Esophagus squamous epithelium (tissue), 4 donors: ENCODE measurements around the gene PRKN.

Experiments
- POLR2A ChIP-seq, 4 donors: fragments of 450-650 bp; IDR thresholded peaks; one replicate each; pipeline ENCODE4 v1.6.1; 2017; ENCODE audit warnings: antibody characterized with exemption in 4 of 4, mild to moderate bottlenecking in 4 of 4, moderate library complexity in 3 of 4
- TF ChIP-seq, protein P1 (sequence below), 6 experiments: fragments of 450-650 bp in 4 of 6; fragments of 200-600 bp in 2 of 6; sonication (generic) in 2 of 6; IDR thresholded peaks; one replicate each; pipeline ENCODE4 v1.5.1; 2016 to 2019; ENCODE audit warnings: antibody characterized with exemption in 6 of 6, mild to moderate bottlenecking in 4 of 6, moderate library complexity in 4 of 6

DNA sequence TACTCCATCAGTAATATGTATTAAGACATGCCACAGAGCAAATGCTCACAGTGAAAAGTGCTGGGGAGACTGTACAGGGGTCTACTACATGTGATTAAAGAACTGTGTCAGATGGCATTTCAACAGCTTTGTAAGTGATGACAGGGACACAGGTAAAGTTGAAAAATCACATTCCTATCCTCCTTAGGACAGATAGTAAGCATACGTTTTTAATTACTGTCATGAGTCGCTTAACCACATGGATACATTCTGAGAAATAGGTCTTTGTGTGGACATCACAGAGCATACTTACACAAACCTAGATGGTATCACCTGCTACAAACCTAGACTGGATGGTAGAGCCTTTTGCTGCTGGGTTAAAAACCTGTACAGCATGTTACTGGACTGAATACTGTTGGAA is 807.9 kb downstream of the PRKN start:
- TF ChIP-seq, protein P1, sequence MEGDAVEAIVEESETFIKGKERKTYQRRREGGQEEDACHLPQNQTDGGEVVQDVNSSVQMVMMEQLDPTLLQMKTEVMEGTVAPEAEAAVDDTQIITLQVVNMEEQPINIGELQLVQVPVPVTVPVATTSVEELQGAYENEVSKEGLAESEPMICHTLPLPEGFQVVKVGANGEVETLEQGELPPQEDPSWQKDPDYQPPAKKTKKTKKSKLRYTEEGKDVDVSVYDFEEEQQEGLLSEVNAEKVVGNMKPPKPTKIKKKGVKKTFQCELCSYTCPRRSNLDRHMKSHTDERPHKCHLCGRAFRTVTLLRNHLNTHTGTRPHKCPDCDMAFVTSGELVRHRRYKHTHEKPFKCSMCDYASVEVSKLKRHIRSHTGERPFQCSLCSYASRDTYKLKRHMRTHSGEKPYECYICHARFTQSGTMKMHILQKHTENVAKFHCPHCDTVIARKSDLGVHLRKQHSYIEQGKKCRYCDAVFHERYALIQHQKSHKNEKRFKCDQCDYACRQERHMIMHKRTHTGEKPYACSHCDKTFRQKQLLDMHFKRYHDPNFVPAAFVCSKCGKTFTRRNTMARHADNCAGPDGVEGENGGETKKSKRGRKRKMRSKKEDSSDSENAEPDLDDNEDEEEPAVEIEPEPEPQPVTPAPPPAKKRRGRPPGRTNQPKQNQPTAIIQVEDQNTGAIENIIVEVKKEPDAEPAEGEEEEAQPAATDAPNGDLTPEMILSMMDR (IDR thresholded peaks at IDR 0.05), result no peak
- TF ChIP-seq POLR2A (IDR thresholded peaks at IDR 0.05), result no peak
